HG03064 (cell line): Measurements from ENCODE around the gene ENOX1.

Experiments used
- ATAC-seq: cut with Tn5 transposase; IDR thresholded peaks from one replicate; pipeline ENCODE4 v1.9.1; 2021; ENCODE audit warnings: low read depth; ENCODE audit not compliant: unreplicated experiment

ENOX1 gene

DNA sequence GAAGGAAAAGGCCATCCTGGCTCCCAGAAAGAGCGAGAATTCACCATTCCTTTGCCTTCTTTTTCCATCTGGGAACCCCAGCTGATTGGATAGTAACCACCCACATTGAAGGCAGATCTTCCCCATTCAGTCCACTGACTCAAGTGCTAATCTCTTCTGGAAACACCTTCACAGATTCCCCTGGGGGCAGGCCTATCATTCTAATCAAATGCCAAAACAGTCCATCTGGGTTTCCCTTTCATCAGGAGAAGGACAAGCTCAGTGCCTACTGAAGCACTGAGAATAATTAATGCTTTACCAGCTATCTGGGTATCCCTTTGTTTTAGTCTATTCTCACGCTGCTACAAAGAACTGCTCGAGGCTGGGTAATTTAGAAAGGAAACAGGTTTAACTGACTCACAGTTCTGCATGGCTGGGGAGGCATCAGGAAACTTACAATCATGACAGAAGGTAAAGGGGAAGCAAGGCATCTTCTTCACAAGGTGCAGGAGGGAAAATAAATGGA lies 293.2 kb downstream of the ENOX1 start:
- no peak for ATAC-seq

DNA sequence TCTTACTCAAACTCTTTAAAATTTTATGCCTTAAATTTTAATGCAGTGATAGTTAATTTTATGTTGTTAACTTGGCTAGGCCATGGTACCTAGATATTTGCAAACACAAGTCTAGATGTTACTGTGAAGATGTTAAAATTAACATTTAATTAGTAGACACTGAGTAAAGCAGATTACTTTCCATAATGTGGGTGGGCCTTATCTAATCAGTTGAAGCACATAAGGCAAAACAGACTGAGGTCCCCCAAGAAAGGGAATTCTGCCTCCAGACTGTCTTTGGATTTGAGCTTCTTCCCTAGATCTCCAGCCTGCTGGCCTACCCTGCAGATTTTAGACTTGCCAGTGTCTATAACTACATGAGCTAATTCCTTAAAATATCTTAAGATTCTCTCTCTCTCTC lies 294.0 kb downstream of the ENOX1 start:
- ATAC-seq: no peak

GRCh38 chr13:43492311-43492710 lies 294.5 kb downstream of the ENOX1 start:
- ATAC-seq: no peak

DNA sequence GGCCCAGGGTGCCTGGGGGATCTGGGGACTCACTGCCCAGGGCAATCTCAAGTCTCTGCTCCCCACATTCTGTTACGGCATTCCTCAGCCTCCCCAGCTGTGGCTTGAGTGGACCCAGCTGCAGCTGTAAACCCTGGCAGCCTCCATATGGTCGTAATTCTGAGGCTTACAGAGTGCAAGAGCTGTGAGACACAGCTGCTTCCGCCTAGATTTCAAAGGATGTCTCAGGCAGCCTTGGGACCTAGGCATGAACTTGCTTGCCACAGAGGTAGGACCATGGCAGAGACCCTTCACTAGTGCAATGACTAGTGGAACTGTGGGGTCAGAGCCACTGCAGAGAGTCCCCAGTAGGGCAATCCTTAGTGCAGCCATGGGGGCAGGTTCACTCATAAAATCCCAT lies 297.5 kb downstream of the ENOX1 start:
- no peak for ATAC-seq

- ATAC-seq: no peak
Measured at GRCh38 chr13:43487885-43488284, 298.9 kb downstream of the ENOX1 start.

DNA sequence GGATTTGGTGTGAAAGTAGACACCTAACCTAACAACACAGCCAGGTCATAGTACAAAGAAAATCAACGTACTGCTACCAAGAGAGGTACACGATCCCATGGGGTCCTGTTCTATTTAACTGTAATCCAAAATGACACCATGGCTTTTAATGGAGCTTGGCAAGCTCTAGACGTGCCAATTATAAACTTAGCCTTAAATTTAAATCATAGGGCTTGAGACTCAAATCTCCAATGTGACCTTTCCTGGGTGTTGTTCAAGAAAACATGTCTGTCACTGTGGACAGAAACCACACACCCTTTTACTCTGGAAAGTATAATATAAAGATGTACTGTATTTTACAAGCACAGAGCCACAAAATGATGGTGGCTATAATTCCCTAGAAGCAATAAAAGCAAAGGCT lies 299.3 kb downstream of the ENOX1 start:
- no peak for ATAC-seq

DNA sequence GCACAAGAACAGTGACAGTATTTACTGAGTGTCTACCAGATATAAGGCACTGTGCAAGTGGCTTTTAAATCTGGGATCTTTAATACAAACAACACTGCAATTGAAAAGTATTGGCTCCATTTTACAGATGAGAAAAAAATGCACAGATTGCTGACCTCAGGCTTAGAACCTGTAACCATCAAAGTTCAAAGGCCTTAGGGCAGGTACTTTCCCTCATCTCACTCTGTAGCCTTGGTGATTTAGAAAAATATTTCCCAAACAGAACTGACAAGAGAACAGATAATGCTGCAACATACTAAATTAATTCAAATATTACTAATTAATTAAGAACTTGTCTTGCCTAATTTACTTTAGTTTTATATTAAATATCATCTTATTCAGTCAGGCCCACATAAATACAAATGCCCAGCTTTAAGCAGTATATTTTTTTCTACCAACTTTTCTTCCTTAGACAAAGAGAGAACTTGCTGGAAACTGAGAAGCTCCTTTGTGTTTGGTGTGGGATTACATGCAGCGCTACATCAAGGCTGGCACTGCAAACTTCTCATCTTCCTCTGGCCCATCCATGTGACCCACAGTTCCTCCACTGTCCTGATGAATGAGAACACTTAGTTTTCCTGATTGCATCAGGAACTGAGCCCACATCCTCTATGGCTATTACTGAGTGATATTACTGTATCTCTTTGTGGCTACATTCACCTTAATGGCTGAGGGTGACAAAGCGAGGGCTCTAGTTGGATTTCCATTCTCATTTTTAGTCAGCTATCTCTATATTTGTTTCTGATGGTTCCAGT lies 302.1 kb downstream of the ENOX1 start:
- no peak for ATAC-seq

GRCh38 chr13:43483930-43484329 lies 302.8 kb downstream of the ENOX1 start:
- ATAC-seq: no peak

- no peak for ATAC-seq
Measured at GRCh38 chr13:43482641-43483040, 304.1 kb downstream of the ENOX1 start.

DNA sequence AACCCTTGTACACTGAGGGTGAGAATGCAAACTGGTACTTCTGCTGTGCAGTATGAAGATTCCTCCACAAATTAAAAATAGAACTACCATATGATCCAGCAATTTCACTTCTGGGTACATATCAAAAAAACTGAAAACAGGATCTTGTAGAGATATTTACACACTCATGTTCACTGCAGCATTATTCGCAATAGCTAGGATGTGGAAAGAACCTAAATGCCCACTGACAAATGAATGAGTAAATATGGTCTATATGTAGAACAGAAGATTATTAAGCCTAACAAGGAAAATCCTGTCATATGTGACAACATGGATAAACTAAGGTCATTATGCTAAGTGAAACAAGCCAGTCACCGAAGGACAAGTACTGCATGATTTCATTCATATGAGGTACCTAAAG lies 304.7 kb downstream of the ENOX1 start:
- ATAC-seq: no peak

DNA sequence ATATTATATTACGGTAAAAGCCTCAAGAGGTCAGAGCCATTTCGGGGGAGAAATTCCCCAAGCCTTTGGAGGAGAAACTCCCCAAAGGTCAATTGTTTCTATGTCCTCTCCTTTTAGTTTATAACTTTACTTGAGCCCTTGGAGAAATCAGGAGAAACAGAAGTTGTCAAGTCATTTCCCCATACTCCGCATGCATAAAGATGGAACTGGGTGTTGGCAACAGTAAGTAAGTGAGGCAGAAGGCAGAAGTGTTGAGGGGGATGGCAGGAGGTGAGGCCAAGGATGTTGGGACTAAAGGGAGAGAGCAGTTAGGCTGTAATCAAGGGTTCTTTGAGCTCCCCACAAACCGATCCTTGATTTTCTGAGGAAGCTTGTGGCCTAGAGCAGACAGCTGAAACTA lies 307.9 kb downstream of the ENOX1 start:
- no peak for ATAC-seq

- ATAC-seq: no peak
Measured at GRCh38 chr13:43478211-43478610, 308.6 kb downstream of the ENOX1 start.

- ATAC-seq: no peak
Measured at GRCh38 chr13:43475140-43475539, 311.6 kb downstream of the ENOX1 start.

DNA sequence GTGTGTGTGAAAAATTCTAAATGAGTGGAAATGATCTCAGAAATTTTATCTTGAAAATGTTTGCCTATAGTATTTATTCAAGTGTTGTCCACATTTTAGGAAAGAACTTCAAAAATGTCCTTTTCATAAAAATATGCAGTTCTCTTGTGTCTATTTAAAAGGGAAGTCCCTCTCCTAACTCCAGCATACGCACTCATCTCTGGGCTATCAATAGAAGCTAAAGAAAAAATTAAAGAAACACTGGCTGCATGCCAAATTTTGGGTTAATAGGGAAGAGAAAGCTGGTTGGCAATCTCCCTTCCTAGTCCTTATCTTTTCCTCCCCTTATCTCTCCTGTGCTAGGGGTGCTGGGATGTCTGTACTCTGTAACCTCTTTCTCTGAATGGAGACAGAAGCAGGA lies 313.3 kb downstream of the ENOX1 start:
- no peak for ATAC-seq

DNA sequence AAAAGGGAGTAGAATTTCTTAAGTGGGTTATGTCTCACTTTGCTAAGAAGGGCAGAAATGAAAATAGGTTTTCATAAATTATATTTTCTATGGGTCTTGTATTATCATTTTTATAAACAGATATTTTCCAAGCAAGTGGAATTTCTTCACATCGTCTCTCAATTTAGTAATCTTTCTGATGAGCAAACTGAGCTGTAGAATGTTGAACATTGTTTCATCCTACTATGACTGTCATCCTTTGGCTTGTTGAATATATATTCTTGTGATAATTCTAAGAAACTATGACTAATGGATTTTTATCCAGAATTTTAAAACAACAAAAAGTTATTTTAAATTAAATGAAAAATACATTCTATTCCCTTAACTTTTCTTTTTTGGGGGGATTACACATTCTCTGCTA lies 313.8 kb downstream of the ENOX1 start:
- ATAC-seq: no peak

- ATAC-seq: no peak
Measured at GRCh38 chr13:43472339-43472738, 314.4 kb downstream of the ENOX1 start.

- ATAC-seq: no peak
Measured at GRCh38 chr13:43470610-43471009, 316.2 kb downstream of the ENOX1 start.

GRCh38 chr13:43469791-43470190 lies 317.0 kb downstream of the ENOX1 start:
- ATAC-seq: no peak

GRCh38 chr13:43464578-43465264 lies 322.1 kb downstream of the ENOX1 start:
- ATAC-seq: no peak

DNA sequence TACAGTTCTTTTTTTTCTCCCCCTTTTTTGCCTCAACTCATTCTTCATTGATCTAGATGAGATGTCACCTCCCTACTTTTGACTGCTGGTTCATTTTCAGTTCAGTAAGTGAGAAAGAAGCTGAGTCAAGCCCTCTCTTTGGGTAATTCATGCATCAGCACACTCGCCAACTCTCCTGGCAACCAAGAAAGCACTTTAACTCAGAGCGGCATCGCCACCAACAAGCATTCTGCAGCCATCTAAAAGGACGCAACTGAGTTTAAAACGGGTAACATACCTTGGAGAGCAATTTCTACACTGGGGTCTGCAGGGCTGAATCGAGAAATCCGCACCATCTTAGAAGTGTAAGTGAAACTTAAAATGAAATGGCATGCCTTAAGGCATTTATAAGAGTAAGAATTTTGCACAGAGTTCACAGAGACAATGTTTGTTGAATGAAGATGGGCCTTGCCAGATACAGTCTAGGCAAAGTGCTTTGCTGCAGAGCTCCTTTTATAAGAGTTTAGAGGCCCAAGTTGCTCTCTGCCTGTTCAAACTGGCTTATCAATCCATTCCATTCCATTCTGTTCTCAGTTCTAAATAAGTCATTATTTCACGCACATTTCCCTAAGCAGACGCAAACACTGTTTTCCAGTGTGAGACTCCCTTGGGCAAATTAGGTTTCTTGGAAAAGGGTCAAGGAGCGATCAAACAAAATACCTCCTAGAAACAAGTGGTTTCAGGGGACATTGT lies 338.0 kb downstream of the ENOX1 start:
- no peak for ATAC-seq

DNA sequence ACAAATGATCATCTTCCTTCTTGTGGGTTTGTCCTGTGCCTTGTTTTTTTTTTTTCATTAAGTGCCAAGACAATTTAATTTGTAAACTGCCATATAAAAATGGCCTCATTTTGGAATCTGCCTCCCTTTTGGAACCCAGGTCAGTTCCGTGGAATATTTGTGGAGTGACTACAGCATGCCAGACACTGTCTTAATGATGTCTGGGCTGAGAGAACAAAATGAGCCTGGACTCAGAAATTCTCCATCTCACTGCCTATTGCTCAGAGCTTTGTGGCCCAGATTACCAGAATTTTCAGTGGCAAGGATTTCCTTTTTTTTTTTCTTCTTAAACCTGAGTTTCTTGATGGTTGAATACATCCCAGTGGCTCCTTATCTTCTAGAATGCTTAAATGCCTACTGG lies 340.6 kb downstream of the ENOX1 start:
- no peak for ATAC-seq
